ENCODE measurements around the gene ELP2. TPM values are rescaled to one million over a fixed set of nuclear protein-coding genes. Genes with fewer than 3 reads are reported as not detected.
"Not testable (repeated sequence)": the region's sequence is repeated elsewhere in the genome, so short reads cannot be mapped to it uniquely, and the experiment has no call there.

The ELP2 gene
- total RNA-seq, 2 experiments from 2014 or later = 40.3 to 50.5 TPM

- Histone ChIP-seq H2AFZ (ENCODE audit: low read length) (no peak overlapping the region), H3K4me1 (ENCODE audit: insufficient read depth, low read length, poor library complexity, severe bottlenecking) (no peaks in the 10 kb centered on the region), H3K27ac (ENCODE audit: low read depth, low read length, poor library complexity, severe bottlenecking) (no peak overlapping the region), H3K9me2 (ENCODE audit: insufficient read depth, low read length) (no peaks in the 10 kb centered on the region), H4K20me1 (ENCODE audit: insufficient read depth, low read length) (no peaks in the 10 kb centered on the region), H3K36me3 (ENCODE audit: insufficient read depth, low read length) (no peaks in the 10 kb centered on the region), H3K4me2 (ENCODE audit: low read length) (no peak overlapping the region), H3K79me2 (ENCODE audit: insufficient read depth, low read depth, low read length) (no peaks in the 10 kb centered on the region), H3K9me3 (ENCODE audit: low read length) (no peaks in the 10 kb centered on the region), H3K4me3 (ENCODE audit: low read depth, low read length, poor library complexity, severe bottlenecking) (no peak overlapping the region)
- CTCF ChIA-PET (ENCODE audit: unreplicated experiment) = no interaction called here
- DNase-seq (ENCODE audit: low spot score) = no peak
- POLR2A ChIA-PET = no interaction called here
- TF ChIP-seq CTCF (conservative IDR thresholded peaks at IDR 0.05; ENCODE audit: low read length) (no peak), EZH2phosphoT487 (IDR thresholded peaks at IDR 0.05; ENCODE audit: borderline replicate concordance, low read depth, low read length) (no peak)
- intact Hi-C loops (cut with micrococcal nuclease; ENCODE audit: unreplicated experiment) = no loop called here
- BruUV-seq (replicated peaks) = no TSS peak
These were observed 41.4 kb upstream of the ELP2 start for GRCh38 chr18:36088256-36088655.

- CTCF ChIA-PET (ENCODE audit: unreplicated experiment) = no interaction called here
- BruUV-seq (replicated peaks) = no TSS peak
- no peak for TF ChIP-seq EZH2phosphoT487 (IDR thresholded peaks at IDR 0.05; ENCODE audit: borderline replicate concordance, low read depth, low read length)
- TF ChIP-seq CTCF (conservative IDR thresholded peaks at IDR 0.05; ENCODE audit: low read length) = no peak
- no peaks in the 10 kb centered on the region for H3K9me2 ChIP-seq (ENCODE audit: insufficient read depth, low read length)
- intact Hi-C loops (cut with micrococcal nuclease; ENCODE audit: unreplicated experiment) = no loop called here
- no peak overlapping the region for H2AFZ ChIP-seq (ENCODE audit: low read length)
- H3K79me2 ChIP-seq (ENCODE audit: insufficient read depth, low read depth, low read length) = no peaks in the 10 kb centered on the region
- no peak for DNase-seq (ENCODE audit: low spot score)
- no peak overlapping the region for H3K27ac ChIP-seq (ENCODE audit: low read depth, low read length, poor library complexity, severe bottlenecking)
- H3K4me3 ChIP-seq (ENCODE audit: low read depth, low read length, poor library complexity, severe bottlenecking) = no peak overlapping the region
- H3K36me3 ChIP-seq (ENCODE audit: insufficient read depth, low read length) = no peaks in the 10 kb centered on the region
- POLR2A ChIA-PET = no interaction called here
- H3K9me3 ChIP-seq (ENCODE audit: low read length) = no peaks in the 10 kb centered on the region
- no peaks in the 10 kb centered on the region for H4K20me1 ChIP-seq (ENCODE audit: insufficient read depth, low read length)
- no peak overlapping the region for H3K4me2 ChIP-seq (ENCODE audit: low read length)
- H3K4me1 ChIP-seq (ENCODE audit: insufficient read depth, low read length, poor library complexity, severe bottlenecking) = no peaks in the 10 kb centered on the region
These were observed 40.7 kb upstream of the ELP2 start for GRCh38 chr18:36089001-36089400.

- H3K79me2 ChIP-seq (ENCODE audit: insufficient read depth, low read depth, low read length); CTCF ChIA-PET (ENCODE audit: unreplicated experiment); H2AFZ ChIP-seq (ENCODE audit: low read length); H3K27ac ChIP-seq (ENCODE audit: low read depth, low read length, poor library complexity, severe bottlenecking); BruUV-seq (replicated peaks); H4K20me1 ChIP-seq (ENCODE audit: insufficient read depth, low read length); H3K4me2 ChIP-seq (ENCODE audit: low read length); DNase-seq (ENCODE audit: low spot score); H3K4me1 ChIP-seq (ENCODE audit: insufficient read depth, low read length, poor library complexity, severe bottlenecking); H3K9me3 ChIP-seq (ENCODE audit: low read length); H3K4me3 ChIP-seq (ENCODE audit: low read depth, low read length, poor library complexity, severe bottlenecking); H3K36me3 ChIP-seq (ENCODE audit: insufficient read depth, low read length); H3K9me2 ChIP-seq (ENCODE audit: insufficient read depth, low read length): not testable (repeated sequence)
- POLR2A ChIA-PET = interaction anchor here (0.7 kb wide), 1 partner anchor 26 kb away, joined by 3 read pairs; no protein-coding TSS in a partner anchor
- intact Hi-C loops (cut with micrococcal nuclease; ENCODE audit: unreplicated experiment) = loop anchor here (5.0 kb wide), 1 partner anchor 75 kb away; no protein-coding TSS in a partner anchor
These were observed 37.6 kb upstream of the ELP2 start for GRCh38 chr18:36092116-36092515.

All from OCI-LY7 (cell line).